HG03045 (cell line): ENCODE data around the gene MPPE1.

ENCODE experiments used
- ATAC-seq: cut with Tn5 transposase; IDR thresholded peaks from one replicate; pipeline ENCODE4 v1.9.1; 2021; ENCODE audit warnings: mild to moderate bottlenecking, moderate library complexity; ENCODE audit not compliant: unreplicated experiment

The MPPE1 gene

DNA sequence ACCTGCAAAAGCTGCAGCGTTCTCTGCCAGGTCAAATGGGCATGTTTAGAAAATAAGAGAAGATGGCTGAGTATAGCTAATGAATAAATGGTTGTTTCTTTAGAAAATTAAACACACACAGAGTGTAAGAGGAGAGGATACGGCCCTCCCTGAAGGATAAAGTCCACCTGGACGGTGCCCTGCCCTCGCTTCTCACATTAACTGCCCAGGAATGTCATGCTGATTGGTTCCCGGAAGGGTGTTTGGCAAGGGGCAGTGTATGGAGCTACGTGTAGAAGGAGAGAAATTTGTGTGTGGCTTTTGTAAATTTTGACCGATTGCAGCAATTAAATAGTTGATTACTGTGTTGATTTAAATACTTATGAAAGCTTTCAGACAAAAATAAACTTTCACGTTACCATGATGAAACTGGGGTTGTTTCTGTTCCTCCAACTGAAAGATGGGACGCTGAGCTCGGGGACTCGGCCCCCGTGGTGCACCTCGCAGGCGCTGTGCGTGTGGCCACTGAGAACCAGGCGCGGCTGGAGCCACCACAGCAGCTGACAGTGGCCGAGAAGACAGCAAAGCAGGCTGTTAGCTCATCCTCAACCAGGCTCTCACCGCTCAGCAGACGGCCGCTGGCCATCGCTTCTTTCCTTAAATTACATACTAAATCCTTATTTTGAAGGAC is 22.7 kb downstream of the MPPE1 start:
- ATAC-seq: no peak

DNA sequence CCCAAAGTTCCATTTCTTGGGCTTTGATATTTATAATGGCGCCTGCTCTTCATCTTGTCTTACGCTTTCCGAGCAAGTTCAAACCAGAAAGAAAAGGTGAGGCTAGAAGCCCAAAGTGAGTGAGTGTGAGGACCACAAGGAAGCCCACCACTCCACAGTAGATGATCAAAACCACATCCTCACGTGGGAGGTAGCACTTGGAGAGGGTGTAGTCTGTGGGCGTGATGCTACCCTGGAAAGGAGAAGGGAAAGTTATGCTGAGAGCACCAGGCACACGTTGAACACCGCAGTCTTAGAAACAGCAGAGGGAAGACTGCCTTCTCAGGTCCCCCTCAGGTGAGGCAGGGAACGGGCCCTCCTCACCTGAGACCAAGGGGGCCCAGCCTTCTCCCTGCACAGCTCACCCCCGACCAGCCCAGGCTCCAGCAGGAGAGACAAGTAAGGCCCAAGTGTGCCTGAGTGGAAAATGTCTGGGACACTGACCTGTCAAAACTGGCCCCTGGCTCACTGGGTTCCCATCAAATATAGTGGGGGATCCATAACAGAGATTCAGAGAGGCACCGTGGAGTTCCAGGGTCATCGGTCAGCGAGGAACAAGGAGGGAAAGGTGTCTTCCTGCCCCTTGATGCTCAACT is 23.6 kb downstream of the MPPE1 start:
- ATAC-seq: no peak

DNA sequence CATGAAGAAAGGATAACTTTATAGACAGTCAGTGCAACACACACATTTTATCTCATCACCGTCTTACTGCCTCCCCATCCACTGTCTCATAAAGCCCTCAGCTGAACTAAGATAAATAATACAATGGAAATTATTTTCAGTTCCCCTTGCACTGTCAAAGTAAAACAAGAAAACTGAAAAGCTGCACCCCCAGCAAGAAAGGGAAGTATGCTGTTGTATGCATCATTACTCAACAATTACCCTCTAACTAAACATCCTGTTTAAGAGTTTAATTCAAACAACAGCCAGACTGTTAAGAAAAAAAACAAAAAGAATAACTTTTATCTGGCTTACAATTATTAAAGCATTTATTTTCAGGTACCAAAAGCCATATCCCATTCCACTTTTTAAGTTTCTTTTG is 25.0 kb downstream of the MPPE1 start:
- no peak for ATAC-seq

DNA sequence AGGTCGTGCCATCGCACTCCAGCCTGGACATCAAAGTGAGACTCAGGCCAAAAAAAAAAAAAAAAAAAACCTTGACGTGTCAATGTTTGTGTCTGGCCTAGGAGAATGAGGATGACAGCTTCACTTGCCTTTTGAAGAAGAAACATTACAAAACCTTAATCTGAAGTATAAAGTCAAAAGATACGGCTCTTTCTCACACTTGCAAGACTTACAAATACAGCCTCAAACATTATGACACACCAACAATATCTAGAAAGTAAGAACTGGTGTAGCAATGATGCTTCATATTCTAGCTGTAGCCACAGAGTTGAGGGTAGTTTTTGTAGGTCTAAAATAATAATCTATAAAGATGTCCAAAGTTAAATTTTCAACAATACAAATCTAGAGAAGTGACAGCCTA is 25.5 kb downstream of the MPPE1 start:
- no peak for ATAC-seq

DNA sequence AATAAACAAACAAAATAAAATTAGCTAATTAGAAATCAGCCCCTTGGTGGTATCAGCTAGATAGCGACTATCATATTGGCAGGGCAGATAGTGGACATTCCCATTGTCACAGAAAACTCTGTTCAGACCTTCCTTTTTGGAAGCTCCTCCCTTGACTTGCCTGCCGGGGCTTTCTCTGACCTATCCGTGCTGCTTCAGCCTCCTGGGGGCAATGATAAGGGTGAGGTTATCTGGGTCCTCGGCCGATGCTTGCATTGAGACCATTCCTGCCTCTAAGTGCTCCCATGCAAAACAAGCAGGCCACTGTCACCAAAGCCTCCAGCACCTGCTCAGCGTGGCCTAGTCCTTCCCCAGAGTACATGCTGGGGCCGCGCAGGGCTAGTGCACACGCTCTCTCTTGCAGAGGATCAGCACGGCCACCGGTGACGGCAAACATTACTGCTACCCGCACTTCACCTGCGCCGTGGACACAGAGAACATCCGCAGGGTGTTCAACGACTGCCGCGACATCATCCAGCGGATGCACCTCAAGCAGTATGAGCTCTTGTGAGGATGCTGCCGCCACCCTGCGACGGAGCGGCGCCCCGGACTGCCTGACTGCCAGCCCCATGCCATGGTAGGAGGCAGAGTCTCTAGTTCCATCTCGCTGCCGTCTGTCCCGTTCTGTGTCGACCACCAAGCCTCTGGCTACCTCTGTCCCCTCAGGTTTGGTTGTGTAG is 27.4 kb downstream of the MPPE1 start:
- ATAC-seq: no peak

DNA sequence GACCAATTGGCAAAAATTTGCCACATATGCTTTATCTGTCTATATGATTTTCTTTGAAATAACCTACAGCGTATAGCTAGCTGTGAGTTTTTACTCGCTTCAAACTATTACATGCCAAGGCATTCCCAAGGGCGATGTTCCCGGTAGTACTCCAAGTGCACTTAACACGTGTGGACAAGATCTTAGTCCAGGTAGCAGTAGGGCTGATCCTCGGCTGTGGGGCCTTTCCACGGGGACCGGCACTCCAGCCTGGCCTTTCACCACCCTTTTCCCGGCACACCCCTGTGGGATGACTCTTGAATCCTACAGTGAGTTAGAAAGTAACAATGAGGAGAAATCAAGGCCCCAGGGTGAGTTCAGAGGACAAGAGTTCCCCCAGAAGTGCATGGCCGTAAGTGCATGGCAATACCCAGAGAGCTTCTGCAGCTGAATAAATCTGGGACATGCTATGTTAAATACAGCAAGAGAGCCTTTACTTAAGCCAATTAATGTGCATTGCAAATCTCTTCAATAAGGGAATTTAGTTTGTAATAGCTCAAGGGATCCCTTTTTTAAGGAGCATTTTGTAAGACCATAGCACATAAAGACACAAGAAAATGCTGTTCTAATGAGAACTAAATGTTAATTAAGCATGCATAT is 30.5 kb downstream of the MPPE1 start:
- no peak for ATAC-seq

DNA sequence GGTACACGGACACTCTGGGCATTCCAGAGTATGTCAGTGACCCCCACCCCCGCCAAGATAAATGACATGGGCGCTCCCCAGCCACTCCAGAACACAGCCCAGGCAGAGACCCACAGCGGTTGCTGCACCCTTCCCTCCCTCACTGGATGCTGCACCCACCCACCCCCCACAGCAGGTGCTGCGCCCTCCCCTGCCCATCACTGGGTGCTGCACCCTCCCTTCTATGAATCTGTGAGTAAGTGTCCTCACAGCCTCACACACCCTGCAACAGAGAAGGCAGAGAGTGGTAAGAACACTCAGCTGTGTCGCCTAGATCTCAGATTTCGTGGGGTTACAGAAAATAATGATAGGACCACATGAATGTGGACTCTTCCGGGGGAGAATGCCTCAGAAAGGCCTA is 33.4 kb downstream of the MPPE1 start:
- no peak for ATAC-seq

DNA sequence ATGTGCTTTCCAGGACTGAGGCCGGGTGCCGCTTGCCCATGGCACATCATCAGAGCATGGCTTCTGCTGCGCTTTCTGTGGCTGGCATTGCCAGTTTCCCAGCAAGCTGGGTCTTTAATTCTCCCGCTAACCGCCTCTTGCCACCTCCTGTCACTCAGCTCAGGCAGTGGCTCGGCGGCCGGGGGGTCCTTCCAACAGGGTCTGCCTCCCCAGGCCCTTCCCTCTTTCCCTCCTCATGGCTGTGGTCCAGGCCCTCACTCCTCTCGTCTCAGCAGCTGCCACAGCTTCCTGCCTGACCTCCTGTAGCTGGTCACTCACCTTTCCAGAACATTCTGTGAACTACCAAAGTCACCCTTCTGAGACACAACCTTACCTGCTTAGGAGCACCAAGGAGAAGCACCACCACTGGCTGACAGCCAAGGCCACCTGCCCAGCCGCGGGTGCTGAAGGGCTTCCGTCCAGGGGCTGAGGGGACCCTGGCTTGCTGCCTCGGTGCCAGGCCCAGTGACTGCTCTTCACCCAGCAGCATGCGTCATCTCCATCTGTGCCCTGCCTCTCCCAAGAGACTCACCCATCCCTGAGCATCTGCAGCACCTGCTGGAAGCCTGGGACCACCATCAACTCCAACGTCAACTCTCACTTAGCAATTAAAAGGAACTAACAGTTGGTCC is 34.3 kb downstream of the MPPE1 start:
- no peak for ATAC-seq

DNA sequence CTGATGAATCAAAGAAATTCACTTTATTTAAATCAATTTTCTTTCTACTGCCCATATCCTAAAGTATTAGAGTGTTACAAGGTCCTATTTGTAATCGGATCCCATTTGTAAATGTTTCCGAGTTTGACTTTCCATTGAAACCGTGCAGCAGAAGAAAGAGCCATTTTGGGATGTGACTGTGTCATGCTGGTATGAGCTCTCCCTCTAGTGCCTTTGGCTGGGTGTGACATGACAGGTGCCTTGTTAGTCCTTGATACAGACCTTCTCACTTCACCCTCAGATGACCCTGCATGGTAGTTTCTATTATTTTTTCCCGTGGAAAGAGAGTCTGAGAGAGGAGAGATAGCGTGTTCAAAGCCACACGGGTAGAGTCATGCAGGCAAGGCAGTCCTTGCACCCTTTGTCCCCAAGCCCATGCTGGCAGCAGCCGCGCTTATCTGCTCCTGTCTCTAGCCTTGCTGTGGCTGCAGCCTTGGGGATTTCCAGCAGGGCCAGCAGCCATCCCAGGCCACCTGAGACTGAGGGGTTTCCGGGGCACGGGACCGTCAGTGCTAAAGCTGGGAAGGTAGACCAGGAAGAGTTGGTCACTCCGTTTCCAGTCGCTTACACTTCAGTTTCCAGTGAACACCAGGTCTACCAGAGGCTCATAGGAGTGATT is 35.5 kb downstream of the MPPE1 start:
- ATAC-seq: no peak

DNA sequence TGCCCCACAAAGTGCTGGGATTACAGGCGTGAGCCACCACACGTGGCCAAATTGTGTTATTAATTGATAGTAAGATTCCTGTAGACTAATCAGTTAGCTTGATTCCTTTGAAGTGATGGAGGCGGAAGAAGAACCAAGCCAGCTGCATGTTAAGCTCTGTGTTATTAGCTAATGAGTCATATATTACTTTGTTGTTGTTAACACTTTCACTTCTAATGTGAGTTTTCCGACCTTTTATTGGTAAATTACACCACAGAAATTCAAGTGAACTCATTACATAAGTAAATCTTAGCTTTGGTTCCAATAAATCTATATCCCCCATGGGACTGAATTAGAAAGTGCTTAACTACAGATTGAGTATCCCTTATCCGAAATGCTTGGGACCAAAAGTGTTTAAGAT is 36.6 kb downstream of the MPPE1 start:
- ATAC-seq: no peak

DNA sequence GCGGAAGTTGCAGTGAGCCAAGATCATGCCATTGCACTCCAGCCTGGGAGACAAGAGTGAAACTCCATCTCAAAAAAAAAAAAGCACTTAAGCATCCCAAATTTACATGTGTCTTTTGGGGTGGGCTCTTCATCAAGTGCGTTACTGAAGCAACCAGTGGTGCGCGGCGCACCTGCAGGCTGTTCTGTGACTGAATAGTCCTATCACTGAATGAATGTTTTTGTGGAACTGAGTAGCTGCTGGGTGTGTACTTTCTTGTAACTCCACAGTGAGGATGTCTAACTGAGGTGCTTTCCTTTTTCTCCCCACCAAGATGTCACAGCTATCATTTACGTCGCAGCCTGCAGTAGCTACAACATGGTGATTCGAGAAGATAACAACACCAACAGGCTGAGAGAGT is 39.9 kb downstream of the MPPE1 start:
- ATAC-seq: no peak

DNA sequence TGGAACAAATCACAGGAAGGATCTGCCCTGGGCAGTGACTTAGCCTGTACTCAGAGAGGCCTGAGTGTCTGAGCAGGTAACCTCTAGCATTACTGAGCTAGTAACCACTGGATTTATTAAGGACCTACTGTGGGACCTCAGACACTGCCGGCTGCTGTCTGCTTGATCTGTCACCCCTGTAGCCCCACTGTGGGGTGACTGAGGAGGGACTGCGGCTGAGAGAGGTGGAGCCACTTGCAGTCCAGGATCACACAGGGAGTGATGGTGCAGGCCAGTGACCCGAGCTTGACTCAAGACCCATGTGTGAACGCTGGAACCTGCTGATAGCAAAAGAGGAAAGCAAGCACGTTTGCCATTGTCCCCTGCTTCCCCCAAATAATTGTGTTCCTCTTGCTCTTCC is 41.4 kb downstream of the MPPE1 start:
- no peak for ATAC-seq

DNA sequence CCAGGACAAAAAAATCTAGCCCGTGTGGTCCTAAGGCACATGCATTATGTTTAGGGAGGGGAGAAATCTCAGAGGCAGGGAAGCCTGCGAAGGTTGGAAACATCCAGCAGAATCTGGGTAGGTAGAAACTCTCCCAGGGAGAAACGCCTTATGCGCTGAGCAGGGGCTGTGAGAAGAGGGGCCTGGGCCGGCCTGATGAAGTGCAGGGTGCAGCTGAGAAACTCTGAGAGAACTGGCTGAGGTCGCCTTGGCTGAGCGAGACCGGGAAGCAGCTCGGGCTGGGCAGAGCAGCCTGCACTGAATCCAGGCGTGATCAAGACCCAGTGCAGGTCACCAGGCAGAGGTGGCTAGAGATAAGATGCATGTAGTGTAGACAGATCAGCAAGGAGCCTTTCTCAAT is 41.8 kb downstream of the MPPE1 start:
- ATAC-seq: no peak

DNA sequence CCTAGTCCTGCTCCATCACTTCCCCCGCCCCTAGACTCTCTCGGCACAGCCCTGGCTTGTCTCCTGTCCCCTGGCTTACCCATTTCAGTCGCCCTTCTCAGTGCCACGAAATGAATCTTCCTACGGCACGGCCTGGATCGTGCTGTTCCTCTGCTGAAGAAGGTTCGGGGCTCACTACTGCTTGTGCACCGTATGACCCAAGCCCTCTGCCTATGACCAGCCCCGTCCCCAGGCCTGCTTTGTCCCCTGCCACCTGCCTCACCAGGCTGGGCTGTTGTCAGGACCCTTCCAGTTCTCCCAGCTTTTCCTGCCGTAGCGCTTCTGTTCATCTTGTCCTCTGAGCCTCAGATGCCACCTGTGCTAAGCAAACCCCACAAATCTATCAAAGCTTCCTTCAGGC is 43.0 kb downstream of the MPPE1 start:
- no peak for ATAC-seq

DNA sequence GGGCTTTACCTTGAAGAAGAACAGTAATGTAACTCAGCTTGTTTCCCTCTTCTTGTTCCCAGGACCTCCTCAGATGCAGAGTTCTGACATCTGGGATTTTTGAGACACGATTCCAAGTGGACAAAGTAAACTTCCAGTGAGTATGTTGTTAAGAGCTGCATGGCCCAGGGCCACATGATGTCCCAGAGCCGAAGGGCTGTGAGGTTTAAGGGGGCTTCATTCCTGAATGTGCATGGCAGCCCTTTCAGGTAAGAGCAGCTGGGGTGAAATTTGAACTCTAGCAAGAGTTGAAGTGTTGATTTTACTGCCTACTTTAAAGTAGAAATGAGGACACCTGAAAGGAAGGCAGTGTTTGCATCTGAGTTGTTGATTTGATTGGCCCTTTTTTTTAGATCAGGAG is 43.6 kb downstream of the MPPE1 start:
- ATAC-seq: no peak

DNA sequence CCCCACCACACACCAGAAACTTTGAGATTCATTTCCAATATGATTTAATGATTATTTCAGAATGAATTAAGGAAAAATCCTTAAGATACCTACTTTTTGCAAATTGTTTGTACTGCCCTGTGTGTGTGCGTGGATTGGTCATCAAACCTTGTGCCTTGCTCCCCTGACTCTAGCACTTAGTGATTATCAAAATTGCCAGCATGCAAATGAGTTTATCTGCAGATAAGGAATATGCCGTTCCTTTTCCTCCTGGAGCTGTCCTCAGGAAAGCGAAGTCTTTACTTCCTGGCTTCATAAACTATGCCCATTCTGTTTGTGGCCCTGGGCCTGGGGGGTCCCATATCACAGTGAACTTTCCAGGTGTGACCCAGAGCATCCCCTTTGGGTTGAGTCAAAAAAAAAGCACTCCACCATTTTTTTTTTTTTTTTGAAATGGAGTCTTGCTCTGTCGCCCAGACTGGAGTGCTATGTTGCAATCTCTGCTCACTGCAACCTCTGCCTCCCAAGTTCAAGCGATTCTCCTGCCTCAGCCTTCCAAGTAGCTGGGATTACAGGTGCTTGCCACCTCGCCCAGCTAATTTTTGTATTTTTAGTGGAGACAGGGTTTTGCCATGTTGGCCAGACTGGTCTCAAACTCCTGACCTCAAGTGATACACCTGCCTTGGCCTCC is 45.5 kb downstream of the MPPE1 start:
- no peak for ATAC-seq

DNA sequence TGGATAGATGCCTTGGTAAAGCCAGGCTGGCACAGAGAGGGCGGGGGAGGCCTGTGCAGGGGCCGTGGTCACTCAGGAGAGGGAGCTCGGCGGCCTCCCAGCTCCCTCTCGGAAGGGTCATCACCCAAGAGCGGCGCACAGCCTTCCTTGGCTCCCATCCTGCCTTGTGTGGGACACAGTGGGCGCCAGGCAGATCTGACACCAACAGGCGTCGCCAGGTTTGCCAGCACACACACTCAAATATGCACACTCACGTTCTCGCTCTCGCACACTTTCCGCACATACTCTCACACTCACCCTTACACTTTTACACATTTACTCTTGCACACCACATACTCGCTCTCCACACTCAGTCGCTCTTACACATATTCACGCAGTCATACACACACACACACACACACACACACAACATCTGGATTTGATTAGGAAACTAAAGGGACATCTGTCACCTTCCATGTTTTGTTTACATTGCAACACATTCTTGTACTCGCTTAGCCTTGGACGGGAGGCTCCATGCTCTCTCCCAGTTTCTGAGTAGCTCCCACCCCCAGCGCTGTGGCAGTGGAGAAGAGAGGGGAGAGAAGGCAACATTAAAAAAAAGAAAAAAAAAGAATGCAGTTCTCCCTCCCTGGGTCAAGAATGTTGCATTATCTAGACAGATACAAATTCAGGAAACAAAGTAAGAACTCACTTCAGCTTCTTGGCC is 46.4 kb downstream of the MPPE1 start:
- no peak for ATAC-seq

DNA sequence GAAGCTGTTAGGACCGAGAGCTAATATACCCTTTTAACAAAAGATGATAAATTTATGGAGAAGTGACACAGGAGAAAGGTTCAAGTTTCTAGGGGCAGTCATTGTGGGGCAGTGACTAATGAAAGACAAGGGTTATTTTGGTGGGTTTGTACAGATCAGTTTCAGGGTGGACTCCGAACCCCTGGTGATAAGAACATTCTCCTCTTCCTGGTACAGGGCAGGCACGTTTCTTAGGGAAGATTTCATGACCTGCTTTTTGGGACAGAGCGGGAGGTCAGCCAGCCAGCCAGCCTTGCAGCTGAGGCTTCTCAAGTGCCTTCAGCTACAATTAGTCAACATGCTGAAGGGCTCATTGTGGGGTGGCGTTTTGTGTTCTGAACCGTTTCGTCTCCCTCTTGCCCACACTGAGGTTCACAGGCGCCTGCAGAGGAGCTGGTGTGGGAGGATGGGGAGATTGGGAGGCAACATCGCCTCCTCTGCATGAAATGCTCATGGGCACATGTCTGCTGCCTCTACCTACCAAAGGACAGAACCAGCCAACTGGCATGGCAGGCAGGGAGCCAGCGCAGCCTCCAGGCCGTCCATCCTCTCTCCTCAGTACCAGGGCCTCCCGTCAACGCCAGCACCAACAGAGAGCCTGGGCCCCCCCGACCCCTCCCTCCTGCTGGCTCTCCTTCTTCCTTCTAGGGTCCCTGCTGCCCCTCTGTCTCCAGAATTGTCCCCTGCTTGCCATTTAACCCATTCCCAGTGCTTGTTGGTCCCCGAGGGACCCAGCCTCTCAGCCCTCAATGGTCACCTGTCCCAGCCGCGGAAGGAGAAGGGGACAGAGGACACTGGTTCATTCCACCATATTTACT is 47.3 kb downstream of the MPPE1 start:
- no peak for ATAC-seq

DNA sequence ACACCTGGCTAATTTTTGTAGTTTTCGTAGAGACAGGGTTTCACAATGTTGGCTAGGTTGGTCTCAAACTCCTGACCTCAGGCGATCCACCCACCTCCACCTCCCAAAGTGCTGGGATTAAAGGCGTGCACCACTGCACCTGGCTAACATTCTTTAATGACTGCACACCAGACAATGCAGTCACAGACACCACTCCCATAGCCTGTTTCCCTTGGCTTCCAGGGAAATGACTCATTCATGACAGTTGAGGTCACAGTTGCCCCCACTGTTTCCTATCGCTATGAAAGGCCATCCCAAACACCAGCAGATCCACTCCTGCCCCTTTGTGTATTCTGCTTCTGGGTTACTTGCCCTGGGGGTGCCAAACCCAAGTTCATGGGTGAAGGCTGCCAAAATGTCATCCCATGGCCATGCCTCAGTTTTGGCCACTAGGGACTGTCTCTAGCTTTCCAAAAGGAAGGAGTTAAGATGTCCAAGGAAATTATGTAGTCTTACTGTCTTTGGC is 48.2 kb downstream of the MPPE1 start:
- no peak for ATAC-seq
